HL-60 (cell line): ENCODE measurements around the gene ACVR2B.

Experiments used
- DNase-seq, 2 experiments: peaks; one replicate each; pipeline ENCODE4 v3.0.0-alpha.2; 2010 to 2020; ENCODE audit warnings: low read depth in 1 of 2, low spot score in 1 of 2
- H3K27ac ChIP-seq: fragments of 250-450 bp; sonication (Bioruptor Pico); replicated peaks from 2 replicates; pipeline ENCODE4 v1.5.1; 2020; ENCODE audit warnings: mild to moderate bottlenecking, moderate library complexity
- H3K27me3 ChIP-seq: fragments of 250-450 bp; sonication (Bioruptor Pico); 2 replicates; pipeline ENCODE4 v1.5.1; 2021; ENCODE audit warnings: mild to moderate bottlenecking, moderate library complexity; ENCODE audit not compliant: insufficient read depth, poor library complexity, severe bottlenecking
- H3K4me3 ChIP-seq: replicated peaks from 2 replicates; pipeline ENCODE4 v1.5.1; 2011; ENCODE audit warnings: mild to moderate bottlenecking, control low read depth, low read length; ENCODE audit not compliant: insufficient read depth
- GABPA ChIP-seq: IDR thresholded peaks from 2 replicates; pipeline ENCODE4 v1.6.1; 2012; ENCODE audit warnings: low read depth
- POLR2AphosphoS5 ChIP-seq: IDR thresholded peaks from 2 replicates; pipeline ENCODE4 v1.6.1; 2012; ENCODE audit warnings: low read depth
- SPI1 ChIP-seq: IDR thresholded peaks from 2 replicates; pipeline ENCODE4 v1.6.1; 2012; ENCODE audit warnings: low read depth, mild to moderate bottlenecking, borderline replicate concordance
- TF ChIP-seq, protein P1 (sequence below): IDR thresholded peaks from one replicate; pipeline ENCODE4 v1.5.1; 2011; ENCODE audit warnings: low read length, control low read depth, inconsistent platforms; ENCODE audit not compliant: insufficient read depth
- TF ChIP-seq, protein P2 (sequence below): IDR thresholded peaks from 2 replicates; pipeline ENCODE4 v1.6.1; 2012; ENCODE audit warnings: low read depth; ENCODE audit not compliant: insufficient replicate concordance

The ACVR2B gene

DNA sequence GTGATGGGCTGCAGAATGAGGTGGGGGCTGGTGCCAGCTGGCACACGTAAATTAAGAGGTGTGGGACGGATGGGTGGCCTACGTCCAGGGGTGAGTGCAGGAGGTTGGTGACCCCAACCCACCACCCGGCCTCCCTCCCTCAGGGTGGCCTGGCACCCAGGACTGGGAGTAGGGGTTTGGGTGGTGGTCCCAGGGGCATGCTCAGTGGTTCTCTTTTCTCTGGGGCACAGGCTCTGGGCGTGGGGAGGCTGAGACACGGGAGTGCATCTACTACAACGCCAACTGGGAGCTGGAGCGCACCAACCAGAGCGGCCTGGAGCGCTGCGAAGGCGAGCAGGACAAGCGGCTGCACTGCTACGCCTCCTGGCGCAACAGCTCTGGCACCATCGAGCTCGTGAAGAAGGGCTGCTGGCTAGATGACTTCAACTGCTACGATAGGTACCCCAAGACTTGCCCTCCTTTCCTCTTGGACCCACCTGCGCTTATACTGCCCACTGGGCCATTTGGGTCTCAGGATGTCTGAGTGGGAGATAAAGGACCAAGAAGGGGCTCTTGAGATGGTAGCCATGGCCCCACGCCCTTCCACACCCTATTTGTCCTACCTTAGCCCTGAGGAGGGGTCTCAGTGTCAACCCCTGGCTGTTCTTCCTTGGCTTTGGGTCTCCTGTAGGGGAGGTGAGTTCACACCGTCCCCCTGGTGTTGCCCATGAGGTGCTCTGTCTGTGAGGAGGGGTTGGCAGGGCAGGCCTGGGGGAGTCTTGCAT, 23.5 kb downstream of the ACVR2B start:
- H3K27me3 ChIP-seq, result no peaks in the 10 kb centered on the region
- no peak overlapping the region for H3K27ac ChIP-seq
- H3K4me3 ChIP-seq, result no peak overlapping the region
- no peak for DNase-seq
- TF ChIP-seq SPI1, result no peak
- no peak for TF ChIP-seq POLR2AphosphoS5
- no peak for TF ChIP-seq GABPA
- TF ChIP-seq, protein P1, sequence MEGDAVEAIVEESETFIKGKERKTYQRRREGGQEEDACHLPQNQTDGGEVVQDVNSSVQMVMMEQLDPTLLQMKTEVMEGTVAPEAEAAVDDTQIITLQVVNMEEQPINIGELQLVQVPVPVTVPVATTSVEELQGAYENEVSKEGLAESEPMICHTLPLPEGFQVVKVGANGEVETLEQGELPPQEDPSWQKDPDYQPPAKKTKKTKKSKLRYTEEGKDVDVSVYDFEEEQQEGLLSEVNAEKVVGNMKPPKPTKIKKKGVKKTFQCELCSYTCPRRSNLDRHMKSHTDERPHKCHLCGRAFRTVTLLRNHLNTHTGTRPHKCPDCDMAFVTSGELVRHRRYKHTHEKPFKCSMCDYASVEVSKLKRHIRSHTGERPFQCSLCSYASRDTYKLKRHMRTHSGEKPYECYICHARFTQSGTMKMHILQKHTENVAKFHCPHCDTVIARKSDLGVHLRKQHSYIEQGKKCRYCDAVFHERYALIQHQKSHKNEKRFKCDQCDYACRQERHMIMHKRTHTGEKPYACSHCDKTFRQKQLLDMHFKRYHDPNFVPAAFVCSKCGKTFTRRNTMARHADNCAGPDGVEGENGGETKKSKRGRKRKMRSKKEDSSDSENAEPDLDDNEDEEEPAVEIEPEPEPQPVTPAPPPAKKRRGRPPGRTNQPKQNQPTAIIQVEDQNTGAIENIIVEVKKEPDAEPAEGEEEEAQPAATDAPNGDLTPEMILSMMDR, result no peak
- TF ChIP-seq, protein P2, sequence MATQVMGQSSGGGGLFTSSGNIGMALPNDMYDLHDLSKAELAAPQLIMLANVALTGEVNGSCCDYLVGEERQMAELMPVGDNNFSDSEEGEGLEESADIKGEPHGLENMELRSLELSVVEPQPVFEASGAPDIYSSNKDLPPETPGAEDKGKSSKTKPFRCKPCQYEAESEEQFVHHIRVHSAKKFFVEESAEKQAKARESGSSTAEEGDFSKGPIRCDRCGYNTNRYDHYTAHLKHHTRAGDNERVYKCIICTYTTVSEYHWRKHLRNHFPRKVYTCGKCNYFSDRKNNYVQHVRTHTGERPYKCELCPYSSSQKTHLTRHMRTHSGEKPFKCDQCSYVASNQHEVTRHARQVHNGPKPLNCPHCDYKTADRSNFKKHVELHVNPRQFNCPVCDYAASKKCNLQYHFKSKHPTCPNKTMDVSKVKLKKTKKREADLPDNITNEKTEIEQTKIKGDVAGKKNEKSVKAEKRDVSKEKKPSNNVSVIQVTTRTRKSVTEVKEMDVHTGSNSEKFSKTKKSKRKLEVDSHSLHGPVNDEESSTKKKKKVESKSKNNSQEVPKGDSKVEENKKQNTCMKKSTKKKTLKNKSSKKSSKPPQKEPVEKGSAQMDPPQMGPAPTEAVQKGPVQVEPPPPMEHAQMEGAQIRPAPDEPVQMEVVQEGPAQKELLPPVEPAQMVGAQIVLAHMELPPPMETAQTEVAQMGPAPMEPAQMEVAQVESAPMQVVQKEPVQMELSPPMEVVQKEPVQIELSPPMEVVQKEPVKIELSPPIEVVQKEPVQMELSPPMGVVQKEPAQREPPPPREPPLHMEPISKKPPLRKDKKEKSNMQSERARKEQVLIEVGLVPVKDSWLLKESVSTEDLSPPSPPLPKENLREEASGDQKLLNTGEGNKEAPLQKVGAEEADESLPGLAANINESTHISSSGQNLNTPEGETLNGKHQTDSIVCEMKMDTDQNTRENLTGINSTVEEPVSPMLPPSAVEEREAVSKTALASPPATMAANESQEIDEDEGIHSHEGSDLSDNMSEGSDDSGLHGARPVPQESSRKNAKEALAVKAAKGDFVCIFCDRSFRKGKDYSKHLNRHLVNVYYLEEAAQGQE, result no peak

DNA sequence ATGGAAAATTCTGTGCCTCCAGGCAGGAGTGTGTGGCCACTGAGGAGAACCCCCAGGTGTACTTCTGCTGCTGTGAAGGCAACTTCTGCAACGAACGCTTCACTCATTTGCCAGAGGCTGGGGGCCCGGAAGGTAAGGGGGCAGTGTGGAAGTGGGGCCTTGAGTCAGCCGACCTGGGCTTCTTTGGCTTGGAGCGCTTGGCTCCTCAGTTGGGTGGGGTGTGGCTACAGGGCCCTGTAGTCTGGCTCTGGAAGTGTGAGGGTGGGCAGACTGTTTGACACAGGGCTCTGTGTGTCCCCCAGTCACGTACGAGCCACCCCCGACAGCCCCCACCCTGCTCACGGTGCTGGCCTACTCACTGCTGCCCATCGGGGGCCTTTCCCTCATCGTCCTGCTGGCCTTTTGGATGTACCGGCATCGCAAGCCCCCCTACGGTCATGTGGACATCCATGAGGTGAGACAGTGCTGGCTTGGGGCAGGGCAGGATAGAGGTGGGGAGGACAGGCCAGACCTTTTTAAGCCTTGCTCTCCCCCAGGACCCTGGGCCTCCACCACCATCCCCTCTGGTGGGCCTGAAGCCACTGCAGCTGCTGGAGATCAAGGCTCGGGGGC, 24.3 kb downstream of the ACVR2B start:
- Histone ChIP-seq H3K27ac (no peak overlapping the region), H3K4me3 (no peak overlapping the region), H3K27me3 (no peaks in the 10 kb centered on the region)
- DNase-seq, result no peak
- TF ChIP-seq SPI1, result no peak
- TF ChIP-seq, protein P1, result no peak
- TF ChIP-seq, protein P2, result no peak
- no peak for TF ChIP-seq GABPA
- no peak for TF ChIP-seq POLR2AphosphoS5

DNA sequence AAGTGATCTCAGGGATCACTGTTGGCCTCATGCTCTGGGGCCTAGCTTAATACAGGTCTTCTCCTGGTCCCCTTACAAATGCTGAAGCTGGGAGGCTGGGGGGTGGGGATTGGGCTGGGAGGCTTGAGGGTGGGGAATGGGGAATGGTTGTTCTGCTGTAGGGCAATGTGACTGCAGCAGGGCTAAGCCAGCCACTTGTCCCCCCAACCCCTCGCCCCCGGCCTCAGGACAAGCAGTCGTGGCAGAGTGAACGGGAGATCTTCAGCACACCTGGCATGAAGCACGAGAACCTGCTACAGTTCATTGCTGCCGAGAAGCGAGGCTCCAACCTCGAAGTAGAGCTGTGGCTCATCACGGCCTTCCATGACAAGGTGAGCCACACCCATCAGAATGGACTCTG, 25.2 kb downstream of the ACVR2B start:
- no peaks in the 10 kb centered on the region for H3K27me3 ChIP-seq
- TF ChIP-seq, protein P2, result no peak
- TF ChIP-seq GABPA (no peak), POLR2AphosphoS5 (no peak), SPI1 (no peak)
- TF ChIP-seq, protein P1, result no peak
- no peak for DNase-seq
- no peak overlapping the region for H3K27ac ChIP-seq
- H3K4me3 ChIP-seq, result no peak overlapping the region
